Transverse colon (tissue), 4 donors: ENCODE results near the gene JUN. TPM values are rescaled to one million over a fixed set of nuclear protein-coding genes. Genes with fewer than 3 reads are reported as not detected.

Experiments used
- DNase-seq: peaks from one replicate; pipeline ENCODE4 v3.0.0-alpha.2; 2019
- H3K27ac ChIP-seq, 4 donors: fragments of 200-600 bp; sonication (generic); 2 replicates each; pipeline ENCODE4 v1.5.1; 2016 to 2018; ENCODE audit warnings: inconsistent platforms in 4 of 4
- H3K27me3 ChIP-seq: fragments of 200-600 bp; sonication (generic); 2 replicates; pipeline ENCODE4 v1.5.1; 2017; ENCODE audit warnings: inconsistent platforms
- H3K36me3 ChIP-seq, 4 donors: fragments of 200-600 bp; sonication (generic); 2 replicates each; pipeline ENCODE4 v1.5.1; 2017 to 2019; ENCODE audit warnings: inconsistent platforms in 4 of 4
- H3K4me1 ChIP-seq, 4 donors: fragments of 200-600 bp; sonication (generic); 2 replicates each; pipeline ENCODE4 v1.5.1; 2017 to 2020; ENCODE audit warnings: inconsistent platforms in 4 of 4
- H3K4me3 ChIP-seq, 4 donors: fragments of 200-600 bp; sonication (generic); 1 replicate in 1 of 4; 2 replicates in 3 of 4; pipeline versions ENCODE4 v1.5.1 to v1.6.1; 2017 to 2019; ENCODE audit warnings: inconsistent platforms in 4 of 4
- H3K9me3 ChIP-seq, 2 donors: fragments of 200-600 bp; sonication (generic); 2 replicates each; pipeline ENCODE4 v1.5.1; 2017 to 2019; ENCODE audit warnings: inconsistent platforms in 2 of 2
- CTCF ChIP-seq, 5 experiments: fragments of 200-600 bp in 3 of 5; fragments of 450-650 bp in 2 of 5; sonication (generic) in 3 of 5; IDR thresholded peaks; 1 replicate in 2 of 5; 2 replicates in 3 of 5; pipeline ENCODE4 v1.5.1; 2016 to 2017; ENCODE audit warnings: antibody characterized with exemption in 5 of 5, inconsistent platforms in 3 of 5, mild to moderate bottlenecking in 2 of 5, moderate library complexity in 1 of 5
- EP300 ChIP-seq: sonication (generic); formaldehyde crosslinking; IDR thresholded peaks from one replicate; pipeline ENCODE4 v1.6.1; 2017; ENCODE audit warnings: antibody characterized with exemption, low read depth
- POLR2A ChIP-seq: fragments of 450-650 bp; IDR thresholded peaks from one replicate; pipeline ENCODE4 v1.6.1; 2016; ENCODE audit warnings: antibody characterized with exemption, mild to moderate bottlenecking, moderate library complexity
- POLR2AphosphoS5 ChIP-seq, 3 donors: sonication (generic); formaldehyde crosslinking; IDR thresholded peaks; one replicate each; pipeline ENCODE4 v1.6.1; 2016; ENCODE audit warnings: antibody characterized with exemption in 3 of 3
- WGBS, 2 donors: methylation state at CpG; one replicate each; pipeline ENCODE4 v1.1.5; 2018; ENCODE audit warnings: low coverage in 1 of 2; 5-methylcytosine and 5-hydroxymethylcytosine counted together
- in situ Hi-C, 4 donors: fragments of 200-750 bp; cut with MboI; loops; one replicate each; pipeline versions ENCODE4 v1.15.0 to v1.15.1; 2017; ENCODE audit warnings: low sequenced_read_pairs in 3 of 4, low pct_ligation_motif_present in 1 of 4, low pct_unique_long_range_greater_than_20kb in 1 of 4
- intact Hi-C: fragments of 100-400 bp; cut with DNase I; formaldehyde crosslinking; loops from one replicate; pipeline ENCODE4 v1.15.1; 2023; ENCODE audit warnings: low total_unique reads
- total RNA-seq, 4 donors: library from RNA; depleted of rRNA; stranded (reverse); fragments of >200 nt; gene quantifications; one replicate each; pipeline ENCODE4 v1.1.0, GENCODE V29; 2016

JUN gene
- total RNA-seq = 100 to 1,000 TPM; 315 to 440 (median 376) TPM

GRCh38 chr1:58783993-58784757 is at the start of gene JUN:
JUN (minus strand) TSS chr1:58784047; CDS start chr1:58783070, 977 bp downstream.
- WGBS, 2 donors = 0 to 3% methylated on average over 6 to 35 of the region's 57 CpGs
- H3K27ac ChIP-seq = peak within 1 kb of the TSS; percentile 99 to 100 (median 99)
- intact Hi-C loops = loop anchor here (5.0 to 10.0 kb wide), 4 partner anchors 291 to 971 kb away; no protein-coding TSS in a partner anchor

DNA sequence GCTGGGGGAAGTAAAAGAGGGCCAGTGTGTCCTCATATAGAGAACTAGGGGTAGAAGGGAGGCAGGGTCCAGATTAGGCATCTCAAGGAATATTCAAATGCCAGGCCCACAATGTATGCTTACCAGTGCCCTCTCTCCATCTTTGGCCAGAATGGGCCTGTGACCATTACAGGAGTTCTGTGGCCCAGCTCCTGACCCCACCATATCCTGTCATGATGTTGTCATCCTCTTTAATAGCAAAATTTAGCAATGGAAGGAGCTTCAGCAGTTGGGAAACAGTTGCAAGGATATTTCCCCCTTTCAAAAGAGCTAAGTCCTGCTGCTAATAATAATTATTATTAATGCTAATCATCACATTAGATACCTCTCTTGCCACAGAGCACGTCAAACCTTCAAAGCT is 49.3 kb upstream of the JUN start:
- H3K36me3 ChIP-seq = no peaks in the 10 kb centered on the region
- DNase-seq = no peak
- TF ChIP-seq CTCF (IDR thresholded peaks at IDR 0.05) = no peak
- H3K27ac ChIP-seq = no peak overlapping the region
- H3K27me3 ChIP-seq = no peaks in the 10 kb centered on the region
- WGBS, 2 donors = 100% methylated on average over 1 of the region's 1 CpG
- no peaks in the 10 kb centered on the region for H3K4me1 ChIP-seq
- H3K9me3 ChIP-seq = no peaks in the 10 kb centered on the region
- H3K4me3 ChIP-seq = no peak overlapping the region
- in situ Hi-C loops = no loop called here
- intact Hi-C loops = no loop called here

More at GRCh38 chr1:58783993-58784757, at the start of gene JUN:
- H3K4me3 ChIP-seq = peak within 1 kb of the TSS; percentile 72 to 92 (median 84)
- H3K27me3 ChIP-seq = no peaks in the 10 kb centered on the region
- DNase-seq = peak; percentile 100
- peaks cover under 1 to 25% (median 15%) of the 10 kb centered on the region in 4 donors for H3K4me1 ChIP-seq
- no peaks in the 10 kb centered on the region for H3K9me3 ChIP-seq
- TF ChIP-seq POLR2AphosphoS5 (IDR thresholded peaks at IDR 0.05) (peak; percentile 99 to 100 (median 100)), CTCF (IDR thresholded peaks at IDR 0.05) (no peak), EP300 (peak; percentile 57), POLR2A (peak; percentile 100)
- no peaks in the 10 kb centered on the region for H3K36me3 ChIP-seq
- in situ Hi-C loops = loop anchor here in 3 of 4 donors (10.0 to 25.0 kb wide), 6 partner anchors 101 to 528 kb away; partner anchors contain the start of gene FGGY (in 2 of the 3)

DNA sequence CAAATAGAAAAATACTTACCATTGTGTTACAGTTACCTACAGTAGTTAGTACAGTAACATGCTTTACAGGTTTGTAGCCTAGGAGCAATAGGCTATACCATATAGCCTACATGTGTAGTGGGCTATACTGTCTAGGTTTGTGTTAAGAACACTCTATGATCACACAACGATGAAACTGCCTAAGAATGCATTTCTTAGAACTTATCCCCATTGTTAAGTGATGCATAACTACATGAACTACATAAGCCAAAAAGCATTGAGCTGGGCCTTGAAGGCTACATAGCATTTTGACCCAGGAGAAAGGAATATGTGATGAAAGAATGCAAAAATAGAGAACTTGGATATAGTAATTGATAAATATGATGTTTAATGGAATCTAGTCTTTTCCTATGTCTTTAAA is 46.4 kb upstream of the JUN start:
- Histone ChIP-seq H3K27ac (no peak overlapping the region), H3K4me1 (no peaks in the 10 kb centered on the region), H3K9me3 (peaks cover 6 to 12% of the 10 kb centered on the region in 2 donors), H3K36me3 (peaks cover 0 to 6% (median 0%) of the 10 kb centered on the region in 4 donors), H3K4me3 (no peak overlapping the region), H3K27me3 (no peaks in the 10 kb centered on the region)
- DNase-seq = no peak
- intact Hi-C loops = no loop called here
- 78 to 88% methylated on average over 1 of the region's 1 CpG for WGBS, 2 donors
- in situ Hi-C loops = no loop called here
- TF ChIP-seq POLR2AphosphoS5 (IDR thresholded peaks at IDR 0.05) (no peak), EP300 (no peak), CTCF (IDR thresholded peaks at IDR 0.05) (no peak)

DNA sequence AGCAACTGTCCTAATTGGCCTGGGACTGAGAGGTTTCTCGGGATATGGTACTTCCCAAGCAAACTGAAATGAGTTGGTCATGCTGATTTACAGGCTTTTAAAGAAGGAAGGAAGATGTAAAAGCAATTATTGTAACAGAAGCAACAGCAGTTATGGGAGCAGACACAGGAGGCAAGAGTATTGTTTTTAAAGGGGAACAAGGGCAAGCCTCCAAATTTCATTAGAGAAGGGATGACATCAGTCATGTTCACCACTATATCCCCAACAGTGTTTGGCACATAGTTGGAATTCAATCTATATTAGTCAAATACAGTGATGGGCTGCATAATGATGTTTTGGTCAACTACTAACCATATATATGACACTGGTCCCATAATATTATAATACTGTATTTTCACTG is 46.0 kb upstream of the JUN start:
- Histone ChIP-seq H3K4me1 (peaks cover 0 to 4% (median 2%) of the 10 kb centered on the region in 4 donors), H3K9me3 (peaks cover 6 to 12% of the 10 kb centered on the region in 2 donors), H3K36me3 (peaks cover 0 to 6% (median 0%) of the 10 kb centered on the region in 4 donors), H3K27ac (no peak overlapping the region), H3K27me3 (no peaks in the 10 kb centered on the region), H3K4me3 (no peak overlapping the region)
- DNase-seq = no peak
- intact Hi-C loops = no loop called here
- 89 to 100% methylated on average over 1 of the region's 1 CpG for WGBS, 2 donors
- TF ChIP-seq POLR2A = no peak
- no peak for TF ChIP-seq POLR2AphosphoS5 (IDR thresholded peaks at IDR 0.05)
- no peak for TF ChIP-seq EP300
- no peak for TF ChIP-seq CTCF (IDR thresholded peaks at IDR 0.05)
- in situ Hi-C loops = no loop called here
